ENCODE data around the gene SSMEM1. TPM values are rescaled to one million over a fixed set of nuclear protein-coding genes. Genes with fewer than 3 reads are reported as not detected.

SSMEM1 gene
- total RNA-seq, 1 experiment from 2014 or later = not detected

DNA sequence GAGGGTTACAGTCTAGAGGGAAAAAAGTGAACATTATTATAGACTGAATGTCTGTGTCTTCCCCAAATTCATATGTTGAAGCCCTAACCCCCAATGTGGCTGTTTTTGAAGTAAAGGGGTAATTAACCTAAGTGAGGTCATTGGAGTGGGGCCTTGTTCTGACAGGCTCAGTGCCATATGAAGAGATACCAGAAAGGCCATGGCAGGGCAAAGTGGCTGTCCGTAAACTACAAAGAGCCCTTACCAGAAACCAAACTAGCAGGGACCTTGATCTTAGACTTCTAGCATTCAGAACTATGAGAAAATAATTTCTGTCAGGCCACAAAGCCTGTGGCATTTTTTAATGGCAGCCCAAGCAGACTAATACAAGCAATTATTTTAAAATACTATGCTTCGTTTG lies 11.2 kb upstream of the SSMEM1 start:
- ATAC-seq (no peak), DNase-seq (ENCODE audit: low spot score) (no peak)
- CTCF ChIA-PET = no interaction called here
- Mint-ChIP-seq H3K9me3 (no peaks in the 10 kb centered on the region), H3K27ac (no peak overlapping the region), H3K27me3 (ENCODE audit: low read depth) (no peaks in the 10 kb centered on the region), H3K36me3 (peaks cover 55% of the 10 kb centered on the region), H3K4me3 (no peak overlapping the region), H3K4me1 (no peaks in the 10 kb centered on the region)
- TF ChIP-seq SMAD4 (CRISPR knock-in tag; IDR thresholded peaks at IDR 0.05) = no peak
- TF ChIP-seq NR1H2 (CRISPR knock-in tag; IDR thresholded peaks at IDR 0.05) = no peak
- TF ChIP-seq, protein P1, sequence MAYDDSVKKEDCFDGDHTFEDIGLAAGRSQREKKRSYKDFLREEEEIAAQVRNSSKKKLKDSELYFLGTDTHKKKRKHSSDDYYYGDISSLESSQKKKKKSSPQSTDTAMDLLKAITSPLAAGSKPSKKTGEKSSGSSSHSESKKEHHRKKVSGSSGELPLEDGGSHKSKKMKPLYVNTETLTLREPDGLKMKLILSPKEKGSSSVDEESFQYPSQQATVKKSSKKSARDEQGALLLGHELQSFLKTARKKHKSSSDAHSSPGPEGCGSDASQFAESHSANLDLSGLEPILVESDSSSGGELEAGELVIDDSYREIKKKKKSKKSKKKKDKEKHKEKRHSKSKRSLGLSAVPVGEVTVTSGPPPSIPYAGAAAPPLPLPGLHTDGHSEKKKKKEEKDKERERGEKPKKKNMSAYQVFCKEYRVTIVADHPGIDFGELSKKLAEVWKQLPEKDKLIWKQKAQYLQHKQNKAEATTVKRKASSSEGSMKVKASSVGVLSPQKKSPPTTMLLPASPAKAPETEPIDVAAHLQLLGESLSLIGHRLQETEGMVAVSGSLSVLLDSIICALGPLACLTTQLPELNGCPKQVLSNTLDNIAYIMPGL (CRISPR knock-in tag; IDR thresholded peaks at IDR 0.05) = no peak
- POLR2A ChIA-PET = no interaction called here

DNA sequence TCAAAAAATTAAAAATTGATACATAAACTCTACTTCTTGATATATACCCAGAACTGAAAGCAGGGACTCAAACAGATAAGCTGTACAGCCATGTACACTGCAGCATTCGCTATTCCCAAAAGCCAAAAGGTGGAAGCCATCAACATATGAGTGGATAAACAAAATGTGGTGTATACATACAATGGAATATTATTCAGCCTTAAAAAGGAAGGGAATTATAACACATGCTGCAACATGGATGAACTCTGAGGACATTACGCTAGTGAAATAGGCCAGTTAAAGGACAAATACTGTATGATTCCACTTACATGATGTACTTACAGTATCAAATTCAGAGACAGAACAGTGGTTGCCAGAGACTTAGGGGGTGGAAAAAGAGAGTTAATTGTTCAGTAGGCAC lies 10.6 kb upstream of the SSMEM1 start:
- no peak for DNase-seq (ENCODE audit: low spot score)
- peaks cover 61% of the 10 kb centered on the region for H3K36me3 Mint-ChIP-seq
- CTCF ChIA-PET = no interaction called here
- no peak overlapping the region for H3K27ac Mint-ChIP-seq
- TF ChIP-seq TP53 (CRISPR knock-in tag; IDR thresholded peaks at IDR 0.05) (no peak), MYBL2 (CRISPR knock-in tag; IDR thresholded peaks at IDR 0.05) (no peak), SP1 (CRISPR knock-in tag; conservative IDR thresholded peaks at IDR 0.05) (no peak), SMAD4 (CRISPR knock-in tag; IDR thresholded peaks at IDR 0.05) (no peak), TEAD1 (CRISPR knock-in tag; IDR thresholded peaks at IDR 0.05) (no peak), ETV6 (CRISPR knock-in tag; IDR thresholded peaks at IDR 0.05) (no peak), NR2C2 (CRISPR knock-in tag; IDR thresholded peaks at IDR 0.05) (no peak), ZNF263 (CRISPR knock-in tag; IDR thresholded peaks at IDR 0.05; ENCODE audit: low read depth) (no peak), EMX1 (CRISPR knock-in tag; IDR thresholded peaks at IDR 0.05) (no peak)
- TF ChIP-seq, protein P2, sequence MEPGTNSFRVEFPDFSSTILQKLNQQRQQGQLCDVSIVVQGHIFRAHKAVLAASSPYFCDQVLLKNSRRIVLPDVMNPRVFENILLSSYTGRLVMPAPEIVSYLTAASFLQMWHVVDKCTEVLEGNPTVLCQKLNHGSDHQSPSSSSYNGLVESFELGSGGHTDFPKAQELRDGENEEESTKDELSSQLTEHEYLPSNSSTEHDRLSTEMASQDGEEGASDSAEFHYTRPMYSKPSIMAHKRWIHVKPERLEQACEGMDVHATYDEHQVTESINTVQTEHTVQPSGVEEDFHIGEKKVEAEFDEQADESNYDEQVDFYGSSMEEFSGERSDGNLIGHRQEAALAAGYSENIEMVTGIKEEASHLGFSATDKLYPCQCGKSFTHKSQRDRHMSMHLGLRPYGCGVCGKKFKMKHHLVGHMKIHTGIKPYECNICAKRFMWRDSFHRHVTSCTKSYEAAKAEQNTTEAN (CRISPR knock-in tag; IDR thresholded peaks at IDR 0.05) = no peak
- ATAC-seq = no peak
- H3K9me3 Mint-ChIP-seq = no peaks in the 10 kb centered on the region
- H3K4me3 Mint-ChIP-seq = no peak overlapping the region
- no peaks in the 10 kb centered on the region for H3K27me3 Mint-ChIP-seq (ENCODE audit: low read depth)
- POLR2A ChIA-PET = no interaction called here
- H3K4me1 Mint-ChIP-seq = no peaks in the 10 kb centered on the region

DNA sequence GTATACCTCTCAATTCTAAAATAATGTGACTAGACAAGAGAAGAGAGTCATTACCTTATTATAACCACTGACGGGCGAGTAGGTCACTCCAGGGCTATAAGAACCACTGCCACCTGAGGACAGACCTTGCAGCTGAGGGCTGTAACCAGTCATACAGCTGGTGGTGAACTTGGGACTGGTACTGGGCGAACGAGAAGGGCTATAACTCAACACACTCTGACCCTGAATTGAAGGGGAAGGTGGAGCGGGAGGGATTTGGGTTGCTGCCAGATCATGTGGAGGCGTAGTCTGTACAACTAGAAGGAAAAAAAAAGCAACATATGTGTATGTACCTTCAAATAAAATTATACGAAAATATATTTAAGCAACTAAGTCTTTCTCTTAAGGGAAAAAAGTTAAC lies 5.9 kb upstream of the SSMEM1 start:
- ATAC-seq (no peak), DNase-seq (ENCODE audit: low spot score) (no peak)
- H3K27me3 Mint-ChIP-seq (ENCODE audit: low read depth) = no peaks in the 10 kb centered on the region
- no peak overlapping the region for H3K4me3 Mint-ChIP-seq
- H3K36me3 Mint-ChIP-seq = peaks cover 51% of the 10 kb centered on the region
- POLR2A ChIA-PET = no interaction called here
- no peak overlapping the region for H3K27ac Mint-ChIP-seq
- no peaks in the 10 kb centered on the region for H3K9me3 Mint-ChIP-seq
- CTCF ChIA-PET = no interaction called here
- TF ChIP-seq, protein P1 (CRISPR knock-in tag; IDR thresholded peaks at IDR 0.05) = no peak
- no peak for TF ChIP-seq HMGA2 (CRISPR knock-in tag; IDR thresholded peaks at IDR 0.05)
- no peak for TF ChIP-seq JAZF1 (CRISPR knock-in tag; IDR thresholded peaks at IDR 0.05)
- no peak for TF ChIP-seq GTF2I (CRISPR knock-in tag; conservative IDR thresholded peaks at IDR 0.05)
- TF ChIP-seq, protein P3, sequence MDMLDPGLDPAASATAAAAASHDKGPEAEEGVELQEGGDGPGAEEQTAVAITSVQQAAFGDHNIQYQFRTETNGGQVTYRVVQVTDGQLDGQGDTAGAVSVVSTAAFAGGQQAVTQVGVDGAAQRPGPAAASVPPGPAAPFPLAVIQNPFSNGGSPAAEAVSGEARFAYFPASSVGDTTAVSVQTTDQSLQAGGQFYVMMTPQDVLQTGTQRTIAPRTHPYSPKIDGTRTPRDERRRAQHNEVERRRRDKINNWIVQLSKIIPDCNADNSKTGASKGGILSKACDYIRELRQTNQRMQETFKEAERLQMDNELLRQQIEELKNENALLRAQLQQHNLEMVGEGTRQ (CRISPR knock-in tag; IDR thresholded peaks at IDR 0.05) = no peak
- no peak for TF ChIP-seq MYBL2 (CRISPR knock-in tag; IDR thresholded peaks at IDR 0.05)
- no peak for TF ChIP-seq ZNF396 (CRISPR knock-in tag; IDR thresholded peaks at IDR 0.05; ENCODE audit: borderline replicate concordance)
- no peak for TF ChIP-seq ZNF263 (CRISPR knock-in tag; IDR thresholded peaks at IDR 0.05; ENCODE audit: low read depth)
- no peak for TF ChIP-seq TCF7 (CRISPR knock-in tag; IDR thresholded peaks at IDR 0.05; ENCODE audit: low read depth)
- TF ChIP-seq, protein P4, sequence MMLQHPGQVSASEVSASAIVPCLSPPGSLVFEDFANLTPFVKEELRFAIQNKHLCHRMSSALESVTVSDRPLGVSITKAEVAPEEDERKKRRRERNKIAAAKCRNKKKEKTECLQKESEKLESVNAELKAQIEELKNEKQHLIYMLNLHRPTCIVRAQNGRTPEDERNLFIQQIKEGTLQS (CRISPR knock-in tag; conservative IDR thresholded peaks at IDR 0.05) = no peak
- TF ChIP-seq, protein P5, sequence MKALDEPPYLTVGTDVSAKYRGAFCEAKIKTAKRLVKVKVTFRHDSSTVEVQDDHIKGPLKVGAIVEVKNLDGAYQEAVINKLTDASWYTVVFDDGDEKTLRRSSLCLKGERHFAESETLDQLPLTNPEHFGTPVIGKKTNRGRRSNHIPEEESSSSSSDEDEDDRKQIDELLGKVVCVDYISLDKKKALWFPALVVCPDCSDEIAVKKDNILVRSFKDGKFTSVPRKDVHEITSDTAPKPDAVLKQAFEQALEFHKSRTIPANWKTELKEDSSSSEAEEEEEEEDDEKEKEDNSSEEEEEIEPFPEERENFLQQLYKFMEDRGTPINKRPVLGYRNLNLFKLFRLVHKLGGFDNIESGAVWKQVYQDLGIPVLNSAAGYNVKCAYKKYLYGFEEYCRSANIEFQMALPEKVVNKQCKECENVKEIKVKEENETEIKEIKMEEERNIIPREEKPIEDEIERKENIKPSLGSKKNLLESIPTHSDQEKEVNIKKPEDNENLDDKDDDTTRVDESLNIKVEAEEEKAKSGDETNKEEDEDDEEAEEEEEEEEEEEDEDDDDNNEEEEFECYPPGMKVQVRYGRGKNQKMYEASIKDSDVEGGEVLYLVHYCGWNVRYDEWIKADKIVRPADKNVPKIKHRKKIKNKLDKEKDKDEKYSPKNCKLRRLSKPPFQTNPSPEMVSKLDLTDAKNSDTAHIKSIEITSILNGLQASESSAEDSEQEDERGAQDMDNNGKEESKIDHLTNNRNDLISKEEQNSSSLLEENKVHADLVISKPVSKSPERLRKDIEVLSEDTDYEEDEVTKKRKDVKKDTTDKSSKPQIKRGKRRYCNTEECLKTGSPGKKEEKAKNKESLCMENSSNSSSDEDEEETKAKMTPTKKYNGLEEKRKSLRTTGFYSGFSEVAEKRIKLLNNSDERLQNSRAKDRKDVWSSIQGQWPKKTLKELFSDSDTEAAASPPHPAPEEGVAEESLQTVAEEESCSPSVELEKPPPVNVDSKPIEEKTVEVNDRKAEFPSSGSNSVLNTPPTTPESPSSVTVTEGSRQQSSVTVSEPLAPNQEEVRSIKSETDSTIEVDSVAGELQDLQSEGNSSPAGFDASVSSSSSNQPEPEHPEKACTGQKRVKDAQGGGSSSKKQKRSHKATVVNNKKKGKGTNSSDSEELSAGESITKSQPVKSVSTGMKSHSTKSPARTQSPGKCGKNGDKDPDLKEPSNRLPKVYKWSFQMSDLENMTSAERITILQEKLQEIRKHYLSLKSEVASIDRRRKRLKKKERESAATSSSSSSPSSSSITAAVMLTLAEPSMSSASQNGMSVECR (CRISPR knock-in tag; IDR thresholded peaks at IDR 0.05; ENCODE audit: borderline replicate concordance) = no peak
- TF ChIP-seq TEAD4 (CRISPR knock-in tag; IDR thresholded peaks at IDR 0.05) = no peak
- H3K4me1 Mint-ChIP-seq = 0 out of 2 replicates have a peak, but pooled peaks cover 3% of the 10 kb centered on the region

All from WTC11 (cell line).